HCT116 (cell line): ENCODE measurements around the gene ARHGEF17. TPM values are rescaled to one million over a fixed set of nuclear protein-coding genes. Genes with fewer than 3 reads are reported as not detected.

Experiments used
- ATAC-seq: fragments of 200-7000 bp; cut with Tn5 transposase; 2 replicates; pipeline ENCODE4 v1.9.1; 2020; ENCODE audit warnings: mild to moderate bottlenecking, moderate library complexity
- BruUV-seq: library from RNA; stranded (reverse); fragments of 400-500 nt; replicated peaks from 2 replicates; lab custom pipeline; 2021; lab: Mats Ljungman, UMichigan
- CTCF ChIA-PET: fragments of 300-600 bp; sonication (Branson Sonifier 250); formaldehyde crosslinking; loops from one replicate; lab custom pipeline; 2021; ENCODE audit warnings: antibody characterized with exemption; lab: Charles Lee
- POLR2A ChIA-PET: fragments of 300-600, 350-600 bp; sonication (Branson Sonifier 250); formaldehyde crosslinking; loops from one replicate; lab custom pipeline; 2021; ENCODE audit warnings: antibody characterized with exemption; lab: Charles Lee
- RAD21 ChIA-PET, 2 experiments: fragments of 300-600 bp; sonication (Branson Sonifier 250); formaldehyde crosslinking; loops; one replicate each; lab custom pipeline; 2023; ENCODE audit warnings: low total read pairs in 2 of 2; ENCODE audit not compliant: uncharacterized antibody in 2 of 2, unreplicated experiment in 2 of 2, low non-redundant PET in 1 of 2; lab: Charles Lee
- DNase-seq: peaks from one replicate; pipeline ENCODE4 v3.0.0-alpha.2; 2010; ENCODE audit warnings: low read depth, low spot score
- H2AFZ ChIP-seq: fragments of 200-600 bp; shearing (Covaris generic), sonication (generic); 2 replicates; pipeline ENCODE4 v1.6.1; 2017; ENCODE audit warnings: low read depth, mixed run types, mixed read lengths, antibody characterized with exemption, low read length; ENCODE audit not compliant: poor library complexity, severe bottlenecking
- H3K27ac ChIP-seq: 2 replicates; pipeline ENCODE4 v1.5.1; 2012; ENCODE audit warnings: low read depth, low read length
- H3K27me3 ChIP-seq: fragments of 200-600 bp; sonication (generic); 2 replicates; pipeline ENCODE4 v1.6.1; 2016; ENCODE audit warnings: mixed run types, low read length, mixed read lengths; ENCODE audit not compliant: insufficient read depth
- H3K36me3 ChIP-seq, 2 experiments: fragments of 200-500 bp in 1 of 2; fragments of 200-600 bp in 1 of 2; sonication (Bioruptor generic) in 1 of 2; sonication (generic) in 1 of 2; 2 replicates each; pipeline versions ENCODE4 v1.5.1 to v1.6.1; 2014 to 2016; ENCODE audit warnings: low read length in 2 of 2, inconsistent platforms in 1 of 2, mixed read lengths in 1 of 2, mixed run types in 1 of 2; ENCODE audit not compliant: insufficient read depth in 2 of 2, control insufficient read depth in 1 of 2
- H3K4me1 ChIP-seq, 2 experiments: fragments of 200-600 bp in 1 of 2; sonication (generic) in 1 of 2; 2 replicates each; pipeline versions ENCODE4 v1.5.1 to v1.6.1; 2012 to 2017; ENCODE audit warnings: low read length in 2 of 2, inconsistent platforms in 1 of 2, mild to moderate bottlenecking in 1 of 2, mixed read lengths in 1 of 2, mixed run types in 1 of 2, moderate library complexity in 1 of 2; ENCODE audit not compliant: insufficient read depth in 2 of 2, control insufficient read depth in 1 of 2
- H3K4me2 ChIP-seq: fragments of 200-600 bp; sonication (generic); 2 replicates; pipeline ENCODE4 v1.6.1; 2017; ENCODE audit warnings: mixed run types, low read length, mixed read lengths
- H3K4me3 ChIP-seq, 2 experiments: fragments of 200-600 bp in 1 of 2; sonication (generic) in 1 of 2; replicated peaks in 1 of 2; 2 replicates each; pipeline ENCODE4 v1.5.1; 2011 to 2016; ENCODE audit warnings: low read length in 2 of 2, control low read depth in 1 of 2, low read depth in 1 of 2, mild to moderate bottlenecking in 1 of 2, mixed read lengths in 1 of 2, mixed run types in 1 of 2
- H3K79me2 ChIP-seq: fragments of 200-600 bp; sonication (generic); 2 replicates; pipeline ENCODE4 v1.6.1; 2017; ENCODE audit warnings: mild to moderate bottlenecking, mixed run types, low read length, moderate library complexity, mixed read lengths; ENCODE audit not compliant: insufficient read depth
- H3K9ac ChIP-seq: fragments of 200-600 bp; sonication (generic); 2 replicates; pipeline ENCODE4 v1.6.1; 2016; ENCODE audit warnings: low read length, mixed read lengths
- H3K9me2 ChIP-seq: fragments of 200-600 bp; sonication (generic), shearing (Covaris generic); 2 replicates; pipeline ENCODE4 v1.6.1; 2017; ENCODE audit warnings: mixed run types, mild to moderate bottlenecking, moderate library complexity; ENCODE audit not compliant: insufficient read depth
- H3K9me3 ChIP-seq, 2 experiments: fragments of 200-500 bp in 1 of 2; fragments of 200-600 bp in 1 of 2; sonication (Bioruptor generic) in 1 of 2; sonication (generic) in 1 of 2; 2 replicates each; pipeline ENCODE4 v1.6.1; 2014 to 2017; ENCODE audit warnings: low read length in 2 of 2, mixed read lengths in 2 of 2, inconsistent platforms in 1 of 2, low read depth in 1 of 2, mild to moderate bottlenecking in 1 of 2, mixed run types in 1 of 2, moderate library complexity in 1 of 2; ENCODE audit not compliant: control insufficient read depth in 1 of 2, insufficient read depth in 1 of 2
- H4K20me1 ChIP-seq: fragments of 200-600 bp; sonication (generic), shearing (Covaris generic); 2 replicates; pipeline ENCODE4 v1.6.1; 2017; ENCODE audit warnings: mixed run types, mild to moderate bottlenecking, moderate library complexity; ENCODE audit not compliant: insufficient read depth
- POLR2A ChIP-seq: IDR thresholded peaks from 2 replicates; pipeline ENCODE4 v1.7.0; 2011; ENCODE audit warnings: borderline replicate concordance; ENCODE audit not compliant: insufficient read depth, insufficient read length; ENCODE audit errors: extremely low read depth
- SIN3A ChIP-seq: IDR thresholded peaks from 2 replicates; pipeline ENCODE4 v1.6.1; 2012; ENCODE audit warnings: low read depth
- SRF ChIP-seq: IDR thresholded peaks from 2 replicates; pipeline ENCODE4 v1.6.1; 2012; ENCODE audit warnings: low read depth
- ZBTB33 ChIP-seq: IDR thresholded peaks from 2 replicates; pipeline ENCODE4 v1.6.1; 2011; ENCODE audit warnings: mild to moderate bottlenecking, low read length, moderate library complexity; ENCODE audit not compliant: insufficient replicate concordance; ENCODE audit errors: extremely low read depth
- intact Hi-C: fragments of 100-400 bp; cut with micrococcal nuclease; formaldehyde crosslinking; loops from 2 replicates; pipeline ENCODE4 v1.10.0; 2022
- total RNA-seq: library from RNA; stranded (reverse); gene quantifications from one replicate; pipeline ENCODE4 v1.2.1, GENCODE V29; 2021; ENCODE audit not compliant: unreplicated experiment

Gene ARHGEF17
- total RNA-seq, 1 experiment from 2014 or later, result 18.2 TPM

- Histone ChIP-seq H3K9ac (no peak overlapping the region), H3K4me2 (no peak overlapping the region), H3K79me2 (0 out of 2 replicates have a peak, but pooled peaks cover 3% of the 10 kb centered on the region), H3K36me3 (no peaks in the 10 kb centered on the region), H3K27me3 (no peaks in the 10 kb centered on the region), H3K4me3 (no peak overlapping the region), H2AFZ (no peak overlapping the region), H3K9me2 (no peaks in the 10 kb centered on the region), H4K20me1 (no peaks in the 10 kb centered on the region), H3K9me3 (no peaks in the 10 kb centered on the region), H3K4me1 (peaks cover 19 to 26% of the 10 kb centered on the region in 2 experiments), H3K27ac (no peak overlapping the region)
- RAD21 ChIA-PET, result no interaction called here
- ATAC-seq (no peak), DNase-seq (no peak)
- POLR2A ChIA-PET, result no interaction called here
- no TSS peak for BruUV-seq
- CTCF ChIA-PET, result interaction anchor here (2.3 to 4.6 kb wide), 2 partner anchors 13 to 31 kb away, joined by 8 to 48 read pairs; no protein-coding TSS in a partner anchor
- intact Hi-C loops, result loop anchor here (5.0 kb wide), 1 partner anchor 96 kb away; no protein-coding TSS in a partner anchor
- TF ChIP-seq SIN3A, result no peak
Measured at GRCh38 chr11:73337846-73338245, 29.8 kb downstream of the ARHGEF17 start.

- no peaks in the 10 kb centered on the region for H3K27me3 ChIP-seq
- BruUV-seq, result no TSS peak
- no peaks in the 10 kb centered on the region for H3K9me2 ChIP-seq
- no peak overlapping the region for H3K27ac ChIP-seq
- intact Hi-C loops, result loop anchor here (5.0 kb wide), 1 partner anchor 96 kb away; no protein-coding TSS in a partner anchor
- TF ChIP-seq ZBTB33 (no peak), POLR2A (no peak), SRF (no peak)
- TF ChIP-seq, all 23 proteins: peak for 0
- Histone ChIP-seq H3K79me2 (0 out of 2 replicates have a peak, but pooled peaks cover 3% of the 10 kb centered on the region), H2AFZ (no peak overlapping the region), H3K4me2 (no peak overlapping the region), H3K9me3 (no peaks in the 10 kb centered on the region), H3K4me3 (no peak overlapping the region), H3K36me3 (no peaks in the 10 kb centered on the region), H4K20me1 (no peaks in the 10 kb centered on the region), H3K4me1 (peaks cover 19 to 24% of the 10 kb centered on the region in 2 experiments), H3K9ac (no peak overlapping the region)
- DNase-seq (no peak), ATAC-seq (no peak)
- ChIA-PET RAD21 (no interaction called here), POLR2A (no interaction called here), CTCF (interaction anchor here (2.3 to 4.6 kb wide), 2 partner anchors 12 to 31 kb away, joined by 8 to 48 read pairs; no protein-coding TSS in a partner anchor)
Measured at GRCh38 chr11:73338279-73338678, 30.2 kb downstream of the ARHGEF17 start.
